Activated CD4-positive, CD25-positive, alpha-beta regulatory T cell treated with anti-CD3 and anti-CD28 coated beads, Interleukin-2, amount 50 U/mL, for 16 hours (primary cell): ENCODE data around the gene KCNJ5.
"Not testable (repeated sequence)": the region's sequence is repeated elsewhere in the genome, so short reads cannot be mapped to it uniquely, and the experiment has no call there.

ENCODE experiments used
- DNase-seq: peaks from one replicate; pipeline ENCODE4 v3.0.0-alpha.2; 2020; ENCODE audit warnings: low read depth, low spot score

The KCNJ5 gene

GRCh38 chr11:128913806-128914205, 22.6 kb downstream of the KCNJ5 start:
- no peak for DNase-seq

- DNase-seq, result no peak
Observed at GRCh38 chr11:128914216-128915148, 23.3 kb downstream of the KCNJ5 start.

DNA sequence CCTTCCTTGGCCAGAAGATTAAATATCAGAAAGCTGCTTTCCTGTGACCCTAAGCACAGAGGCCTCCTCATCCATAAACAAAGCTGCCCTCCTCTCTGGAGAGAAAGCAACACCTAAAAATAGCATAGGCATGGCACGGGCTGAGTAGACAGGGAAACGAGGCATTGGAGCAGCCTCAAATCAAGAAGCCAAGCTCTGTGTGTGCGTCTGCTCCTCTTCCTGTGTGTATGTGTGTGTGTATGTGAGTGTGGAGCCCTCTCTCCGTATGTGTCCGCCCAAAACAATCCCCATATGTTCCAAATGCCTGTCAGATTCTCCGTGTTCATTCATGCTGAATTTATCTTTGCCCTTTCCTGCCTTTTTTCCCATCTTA, 24.0 kb downstream of the KCNJ5 start:
- no peak for DNase-seq

GRCh38 chr11:128916037-128916572, 24.9 kb downstream of the KCNJ5 start:
- no peak for DNase-seq

DNA sequence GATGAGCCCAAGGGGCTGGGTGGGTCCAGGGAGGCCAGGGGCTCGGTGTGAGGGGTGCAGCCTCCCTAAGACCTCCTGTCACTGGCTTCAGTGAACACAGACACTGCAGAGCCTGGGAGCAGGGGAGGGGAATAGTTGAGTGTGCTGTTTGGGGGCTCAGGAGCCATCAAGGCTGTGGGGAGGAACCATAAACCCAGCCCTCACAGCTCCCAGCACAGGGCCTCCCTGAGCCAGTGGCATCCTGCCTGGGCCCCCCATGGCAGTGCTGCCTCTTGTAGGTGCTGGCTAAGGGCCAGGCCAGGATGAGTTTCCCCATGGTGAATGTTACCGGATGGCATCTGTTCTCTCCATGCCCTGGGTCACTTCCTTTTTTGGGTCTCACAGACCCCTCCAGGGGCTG, 25.5 kb downstream of the KCNJ5 start:
- DNase-seq, result no peak

DNA sequence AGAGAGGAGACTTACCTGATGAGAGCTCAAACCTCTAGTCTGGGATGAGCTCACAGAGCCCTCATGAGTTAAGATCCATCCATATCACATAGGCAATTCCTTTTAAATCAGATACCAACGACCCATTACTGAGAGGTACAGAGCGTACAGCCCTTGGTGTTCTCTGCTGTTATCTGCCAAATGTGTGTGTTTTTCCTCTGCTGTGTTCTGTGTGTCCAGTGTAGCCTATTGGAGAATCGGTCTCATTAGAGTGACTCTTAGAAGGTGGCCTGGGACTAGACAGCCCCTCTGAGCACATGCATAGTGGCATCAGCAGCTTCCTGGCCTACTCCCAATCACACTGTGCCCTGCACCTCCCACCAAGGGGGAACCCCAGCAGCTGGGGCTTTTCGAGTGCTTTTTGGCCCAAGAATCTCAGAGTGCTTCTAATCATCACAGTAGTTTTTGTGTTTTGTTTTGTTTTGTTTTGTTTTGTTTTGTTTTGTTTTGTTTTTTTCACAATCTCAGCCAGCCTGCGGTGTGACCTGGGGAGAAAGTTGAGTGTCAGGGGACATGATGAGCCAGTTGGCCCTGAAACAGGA, 26.1 kb downstream of the KCNJ5 start:
- no peak for DNase-seq

DNA sequence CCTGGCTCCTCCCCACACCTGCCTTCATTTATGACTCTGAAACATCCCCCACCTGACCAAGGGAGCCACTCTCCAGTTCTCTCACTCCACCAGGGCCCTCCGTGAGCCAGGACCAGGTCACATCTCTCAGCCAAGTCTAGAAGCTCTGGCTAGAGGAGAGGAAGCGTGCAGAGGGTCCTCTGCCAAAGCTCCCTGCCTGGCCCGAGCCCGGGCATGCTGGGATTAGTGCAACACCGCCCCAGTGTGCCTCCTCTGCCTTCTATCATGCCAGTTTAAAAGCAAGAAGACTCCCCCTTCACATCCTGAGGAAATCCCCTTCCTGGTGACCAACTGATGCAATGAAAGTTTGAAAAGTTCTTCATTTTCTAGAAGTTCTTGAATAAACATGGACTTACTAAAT, 28.1 kb downstream of the KCNJ5 start:
- DNase-seq, result no peak

GRCh38 chr11:128919635-128920034, 28.5 kb downstream of the KCNJ5 start:
- not testable (repeated sequence) for DNase-seq

DNA sequence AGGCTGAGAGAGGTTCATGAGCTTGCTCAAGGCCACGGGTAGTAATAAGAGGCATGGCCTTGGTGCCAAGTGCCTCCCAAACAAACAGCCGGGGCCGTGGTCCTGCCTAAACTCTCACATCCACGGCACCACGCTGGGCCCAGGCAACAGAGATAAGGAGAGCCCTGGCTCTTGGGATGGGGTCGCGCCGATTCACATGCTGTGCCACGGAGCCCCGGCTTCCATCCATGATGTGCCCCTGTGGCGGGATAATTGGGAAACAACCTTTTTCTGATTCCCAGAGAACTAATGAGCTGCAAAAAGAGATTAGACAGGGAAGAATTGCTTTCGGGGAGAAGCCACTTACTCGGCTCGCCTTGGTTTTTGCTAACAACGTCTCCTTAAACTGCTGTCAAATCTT, 29.5 kb downstream of the KCNJ5 start:
- DNase-seq, result no peak

DNA sequence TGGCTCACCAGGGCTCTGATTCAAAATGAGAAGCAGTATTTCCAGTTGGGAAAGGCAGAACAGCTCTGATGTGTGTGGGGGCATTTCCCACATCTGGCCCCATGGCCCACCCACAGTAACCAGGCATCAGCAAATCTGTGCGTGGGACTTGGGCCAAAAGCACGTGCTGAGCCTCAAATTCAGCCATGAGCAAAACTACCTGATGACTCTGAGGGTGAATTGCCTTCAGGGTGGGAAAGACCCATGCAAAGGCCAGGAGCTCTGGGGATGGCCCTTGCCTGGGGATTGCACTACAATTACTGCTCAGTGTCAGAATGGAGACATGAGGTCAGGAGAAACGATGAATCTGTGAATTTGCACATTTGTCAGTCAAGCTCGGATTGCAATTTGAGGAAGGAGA, 30.6 kb downstream of the KCNJ5 start:
- no peak for DNase-seq

DNA sequence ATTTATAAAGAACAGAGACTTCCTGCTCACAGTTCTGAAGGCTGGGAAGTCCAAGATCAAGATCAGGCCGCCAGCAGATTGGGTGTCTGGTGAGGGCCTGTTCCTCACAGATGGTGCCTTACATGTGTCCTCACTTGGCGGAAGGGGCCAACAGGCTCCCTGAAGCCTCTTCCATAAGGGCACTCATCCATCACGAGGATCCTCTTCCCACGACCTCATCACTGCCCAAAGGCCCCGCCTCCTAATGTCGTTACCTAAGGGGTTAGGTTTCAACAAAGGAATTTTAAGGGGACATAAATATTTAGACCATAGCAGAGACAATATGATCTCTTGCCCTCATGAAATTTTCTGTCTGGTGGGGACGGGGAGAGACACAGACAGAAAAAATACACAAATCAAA, 32.9 kb downstream of the KCNJ5 start:
- DNase-seq, result no peak

GRCh38 chr11:128924510-128925249, 33.5 kb downstream of the KCNJ5 start:
- DNase-seq, result no peak

DNA sequence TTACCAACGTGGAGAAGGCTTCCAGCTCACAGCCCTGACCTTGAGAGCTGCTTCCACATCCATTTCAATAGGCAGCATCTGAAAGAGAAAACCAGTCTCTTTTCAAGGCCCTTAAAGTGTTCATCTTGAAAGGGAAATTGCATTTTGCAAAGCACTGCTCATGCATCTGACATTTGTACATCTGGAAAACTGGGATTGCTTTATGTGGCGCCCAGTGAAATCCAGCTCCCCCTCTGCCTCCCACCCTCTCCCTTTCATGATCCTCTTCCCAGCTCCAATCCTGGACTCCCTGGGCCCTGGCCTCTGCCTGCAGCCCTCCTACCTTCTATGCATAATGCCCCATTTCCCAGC, 34.1 kb downstream of the KCNJ5 start:
- DNase-seq, result no peak

- DNase-seq, result no peak
Observed at GRCh38 chr11:128926000-128926399, 34.8 kb downstream of the KCNJ5 start.

GRCh38 chr11:128926437-128927107, 35.4 kb downstream of the KCNJ5 start:
- DNase-seq, result no peak

DNA sequence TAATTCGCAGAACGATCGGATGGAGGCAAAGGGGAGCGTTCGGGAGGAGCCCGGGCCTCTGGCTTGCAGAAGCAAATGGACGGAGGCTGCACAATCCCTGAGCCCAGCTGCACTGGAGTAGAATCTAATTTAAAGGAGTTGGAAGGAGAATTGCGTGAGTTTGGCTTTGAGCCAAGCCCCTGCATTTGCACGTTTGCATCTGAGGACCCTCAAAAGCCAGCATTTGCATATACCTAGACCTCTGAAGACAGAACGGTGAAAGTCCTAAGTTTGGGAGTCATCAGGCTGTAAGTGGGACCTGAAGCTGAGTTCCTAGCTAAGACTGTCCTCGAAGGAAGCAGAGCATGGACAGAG, 35.9 kb downstream of the KCNJ5 start:
- DNase-seq, result no peak

DNA sequence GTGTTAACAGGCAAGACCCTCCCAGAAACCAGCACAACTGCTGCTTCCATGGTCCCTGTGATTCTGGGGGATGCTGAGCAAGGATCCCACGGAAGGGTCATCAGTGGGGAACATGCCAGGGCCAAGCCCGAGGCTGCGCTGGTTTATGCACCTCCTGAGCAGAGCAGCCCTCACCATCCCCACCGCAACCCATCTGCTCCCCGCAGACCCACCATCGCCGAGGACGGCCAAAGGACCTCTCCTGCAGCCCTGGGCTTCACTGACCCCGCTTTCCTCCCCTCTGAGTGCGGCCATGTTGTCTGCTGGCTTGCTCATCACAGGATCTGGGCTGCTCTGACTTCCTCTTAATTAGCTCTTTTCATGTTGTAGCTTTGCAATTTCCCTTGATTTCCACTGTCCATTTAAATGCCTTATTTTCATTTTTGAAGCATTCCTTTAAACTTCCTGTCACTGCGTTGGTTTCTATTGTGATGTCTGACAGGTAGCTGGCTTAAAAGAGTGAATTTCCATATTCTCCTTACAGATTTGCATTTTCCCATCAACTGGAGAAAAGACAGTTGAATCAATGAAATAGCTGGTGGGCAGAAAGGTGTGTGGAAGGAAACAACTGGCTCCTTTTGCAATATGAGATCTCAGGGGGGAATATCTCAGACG, 36.7 kb downstream of the KCNJ5 start:
- DNase-seq, result no peak

DNA sequence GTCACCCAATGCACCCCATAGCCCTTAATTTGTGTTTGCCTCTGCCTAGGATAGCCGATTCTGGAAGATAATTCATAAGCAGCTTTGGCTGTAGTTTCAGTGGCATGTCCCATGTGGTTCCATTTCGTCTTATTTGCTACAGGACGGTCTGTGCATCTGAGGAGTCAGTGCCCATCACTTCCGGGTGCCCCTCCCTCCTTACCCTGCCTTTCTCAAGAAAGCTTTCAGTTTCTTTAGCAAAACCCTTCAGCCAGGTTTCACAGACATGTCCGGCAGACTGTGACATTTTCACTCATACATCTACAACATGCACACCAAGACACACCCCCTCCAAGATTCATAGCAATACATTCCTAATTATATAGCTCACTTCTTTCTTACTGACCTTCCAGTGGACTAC, 37.2 kb downstream of the KCNJ5 start:
- DNase-seq, result no peak

DNA sequence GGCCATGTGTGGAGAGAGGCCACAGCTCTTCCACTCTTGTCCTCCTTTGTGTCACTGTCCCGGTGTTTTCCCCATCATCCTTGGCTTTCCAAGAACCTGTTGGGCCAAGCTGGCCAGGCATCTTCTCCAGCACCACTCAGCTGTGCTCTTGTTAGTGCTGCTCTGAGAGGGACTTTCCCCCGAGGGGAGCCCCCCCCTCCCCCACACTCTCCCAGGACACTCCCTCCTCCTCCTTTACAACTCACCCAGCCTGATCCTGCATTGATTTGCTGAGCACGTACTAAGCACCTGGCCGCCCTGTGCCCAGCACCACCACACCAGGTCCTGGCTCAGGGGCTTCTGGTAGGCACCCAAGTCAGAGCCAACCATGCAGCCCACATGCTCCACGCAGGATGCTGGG, 38.3 kb downstream of the KCNJ5 start:
- no peak for DNase-seq

DNA sequence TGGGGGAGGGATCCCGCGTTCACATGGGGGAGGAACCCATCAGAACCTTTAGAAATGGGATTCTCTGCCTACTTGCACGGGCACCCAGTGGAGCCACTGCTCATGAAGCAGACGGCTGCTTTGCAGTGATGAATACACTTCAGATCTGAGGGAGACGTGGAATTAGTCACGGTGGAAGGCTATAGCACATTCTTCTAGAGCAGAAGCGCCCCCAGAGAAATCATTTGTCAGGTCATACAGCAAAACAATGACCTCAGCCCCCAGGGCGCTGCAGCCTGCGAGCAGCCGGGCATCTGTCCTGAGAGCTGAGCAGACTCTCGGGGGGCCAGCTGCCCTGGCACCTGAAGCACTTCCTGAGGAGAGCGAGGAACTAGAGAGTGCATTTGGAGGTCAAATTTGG, 38.8 kb downstream of the KCNJ5 start:
- DNase-seq, result no peak

- DNase-seq, result no peak
Observed at GRCh38 chr11:128931066-128931465, 39.9 kb downstream of the KCNJ5 start.
